ENCODE measurements around the gene NBEAL2.
A peak's percentile ranks its signal among the peaks of the same experiment; 100 is the strongest.
"Not testable (repeated sequence)": the region's sequence is repeated elsewhere in the genome, so short reads cannot be mapped to it uniquely, and the experiment has no call there.

NBEAL2 gene

DNA sequence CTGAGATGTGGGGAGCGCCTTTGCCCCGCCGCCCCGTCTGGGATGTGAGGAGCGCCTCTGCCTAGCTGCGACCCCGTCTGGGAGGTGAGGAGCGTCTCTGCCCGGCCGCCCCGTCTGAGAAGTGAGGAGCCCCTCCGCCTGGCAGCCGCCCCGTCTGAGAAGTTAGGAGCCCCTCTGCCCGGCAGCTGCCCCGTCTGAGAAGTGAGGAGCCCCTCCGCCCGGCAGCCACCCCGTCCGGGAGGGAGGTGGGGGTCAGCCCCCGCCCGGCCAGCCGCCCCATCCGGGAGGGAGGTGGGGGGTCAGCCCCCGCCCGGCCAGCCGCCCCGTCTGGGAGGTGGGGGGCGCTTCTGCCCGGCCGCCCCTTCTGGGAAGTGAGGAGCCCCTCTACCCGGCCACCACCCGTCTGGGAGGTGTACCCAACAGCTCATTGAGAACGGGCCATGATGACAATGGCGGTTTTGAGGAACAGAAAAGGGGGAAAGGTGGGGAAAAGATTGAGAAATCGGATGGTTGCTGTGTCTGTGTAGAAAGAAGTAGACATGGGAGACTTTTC lies 15.4 kb upstream of the NBEAL2 start:
- peaks cover 82% of the 10 kb centered on the region for H3K4me1 Mint-ChIP-seq
- not testable (repeated sequence) for ATAC-seq, H3K4me3 Mint-ChIP-seq, H3K27me3 Mint-ChIP-seq, H3K27ac Mint-ChIP-seq, DNase-seq, H3K9me3 Mint-ChIP-seq
- H3K36me3 Mint-ChIP-seq (ENCODE audit: low read depth), result peaks cover 32% of the 10 kb centered on the region

- Mint-ChIP-seq H3K9me3 (no peaks in the 10 kb centered on the region), H3K4me3 (no peak overlapping the region), H3K27ac (peak overlapping the region; percentile 73), H3K4me1 (peaks cover 82% of the 10 kb centered on the region), H3K36me3 (ENCODE audit: low read depth) (peaks cover 40% of the 10 kb centered on the region), H3K27me3 (no peaks in the 10 kb centered on the region)
- DNase-seq, result no peak
- peak; percentile 64 for ATAC-seq
Measured at GRCh38 chr3:46965151-46965550, 14.3 kb upstream of the NBEAL2 start.

DNA sequence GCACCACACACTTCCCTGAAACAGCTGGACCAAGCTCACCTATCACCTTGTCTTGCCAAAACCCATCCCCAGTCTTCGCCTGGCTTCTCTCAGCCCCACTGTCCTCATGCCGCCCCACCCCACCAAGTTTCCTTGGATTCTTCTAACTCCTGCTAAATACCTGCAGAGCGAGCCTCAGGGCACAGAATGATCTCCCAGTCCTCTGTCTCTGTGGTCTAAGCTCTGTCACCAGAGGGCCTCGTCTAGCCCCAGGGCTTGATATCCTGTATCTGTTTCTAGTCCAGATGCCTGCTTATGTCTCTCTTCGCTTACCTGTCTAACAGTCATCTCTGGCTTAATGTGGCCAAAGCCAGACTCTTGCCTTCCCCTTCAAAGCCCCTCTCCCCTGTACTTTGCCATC lies 12.7 kb upstream of the NBEAL2 start:
- H3K9me3 Mint-ChIP-seq, result no peaks in the 10 kb centered on the region
- H3K27me3 Mint-ChIP-seq, result no peaks in the 10 kb centered on the region
- H3K4me3 Mint-ChIP-seq, result no peak overlapping the region
- H3K4me1 Mint-ChIP-seq, result peaks cover 82% of the 10 kb centered on the region
- peak overlapping the region; percentile 50 for H3K27ac Mint-ChIP-seq
- peaks cover 40% of the 10 kb centered on the region for H3K36me3 Mint-ChIP-seq (ENCODE audit: low read depth)
- peak; percentile 11 for ATAC-seq
- no peak for DNase-seq

DNA sequence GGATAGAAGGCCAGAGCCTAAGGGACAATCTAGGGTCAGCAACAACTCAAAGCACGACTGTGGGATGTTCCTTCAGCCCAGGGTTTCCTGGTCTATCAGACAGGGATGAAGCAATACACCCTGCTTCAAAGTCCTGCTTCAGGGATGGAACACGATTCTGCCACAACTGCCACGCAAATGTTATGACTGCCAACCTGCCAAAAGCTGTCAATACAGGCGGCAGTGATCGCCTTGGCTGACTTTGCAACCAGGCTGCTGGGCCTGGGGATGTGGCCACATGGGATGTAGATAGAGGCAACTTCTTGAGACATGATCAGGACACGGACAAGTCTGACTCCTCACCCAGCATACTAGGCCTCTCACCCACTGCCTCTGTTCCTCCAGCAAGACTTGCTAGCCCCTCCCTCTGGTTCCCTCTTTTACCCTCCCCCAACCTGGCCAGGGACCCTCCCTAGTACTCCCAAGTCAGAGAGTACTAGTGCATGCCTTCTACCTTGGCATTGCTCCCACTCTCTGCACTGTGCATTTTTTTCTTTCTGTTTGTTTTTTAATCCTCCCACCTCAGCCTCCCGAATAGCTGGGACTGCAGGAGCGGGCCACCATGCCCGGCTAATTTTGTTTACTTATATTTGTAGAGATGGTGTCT lies 10.6 kb upstream of the NBEAL2 start:
- DNase-seq, result no peak
- Mint-ChIP-seq H3K36me3 (ENCODE audit: low read depth) (peaks cover 42% of the 10 kb centered on the region), H3K4me1 (peaks cover 90% of the 10 kb centered on the region), H3K27ac (no peak overlapping the region), H3K27me3 (no peaks in the 10 kb centered on the region), H3K4me3 (no peak overlapping the region), H3K9me3 (no peaks in the 10 kb centered on the region)
- no peak for ATAC-seq

GRCh38 chr3:46970391-46971091 lies 8.9 kb upstream of the NBEAL2 start:
- DNase-seq (no peak), ATAC-seq (no peak)
- no peak overlapping the region for H3K4me3 Mint-ChIP-seq
- H3K27me3 Mint-ChIP-seq, result no peaks in the 10 kb centered on the region
- H3K9me3 Mint-ChIP-seq, result no peaks in the 10 kb centered on the region
- H3K4me1 Mint-ChIP-seq, result peaks cover 96% of the 10 kb centered on the region
- peaks cover 52% of the 10 kb centered on the region for H3K36me3 Mint-ChIP-seq (ENCODE audit: low read depth)
- H3K27ac Mint-ChIP-seq, result peak overlapping the region; percentile 46

GRCh38 chr3:46971151-46971550 lies 8.3 kb upstream of the NBEAL2 start:
- H3K27me3 Mint-ChIP-seq, result no peaks in the 10 kb centered on the region
- peaks cover 51% of the 10 kb centered on the region for H3K36me3 Mint-ChIP-seq (ENCODE audit: low read depth)
- H3K9me3 Mint-ChIP-seq, result no peaks in the 10 kb centered on the region
- ATAC-seq (no peak), DNase-seq (no peak)
- peak overlapping the region; percentile 77 for H3K27ac Mint-ChIP-seq
- H3K4me1 Mint-ChIP-seq, result peaks cover 94% of the 10 kb centered on the region
- H3K4me3 Mint-ChIP-seq, result peak overlapping the region; percentile 67

DNA sequence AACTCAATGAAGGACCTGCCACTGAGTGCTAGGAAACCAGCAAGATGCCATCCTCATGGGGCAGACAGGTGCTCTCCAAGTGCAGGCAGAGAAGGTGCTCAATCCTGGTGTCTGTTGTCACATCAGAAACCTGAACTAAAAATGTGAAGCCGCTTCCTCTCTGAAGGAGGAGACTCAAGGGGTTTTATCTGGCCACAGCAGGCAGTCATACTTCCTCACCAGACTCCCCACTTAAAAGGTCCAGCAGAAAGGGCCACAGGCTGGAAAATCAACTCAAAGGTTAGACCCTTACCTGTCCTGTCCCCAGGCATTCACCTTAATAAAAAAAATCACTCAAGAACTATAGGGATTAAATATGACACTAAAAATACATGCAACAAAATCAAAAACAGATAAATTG lies 7.7 kb upstream of the NBEAL2 start:
- no peak for ATAC-seq
- H3K27ac Mint-ChIP-seq, result peak overlapping the region; percentile 77
- H3K27me3 Mint-ChIP-seq, result peaks cover 5% of the 10 kb centered on the region
- H3K4me3 Mint-ChIP-seq, result peak overlapping the region; percentile 67
- peaks cover 93% of the 10 kb centered on the region for H3K4me1 Mint-ChIP-seq
- H3K9me3 Mint-ChIP-seq, result no peaks in the 10 kb centered on the region
- DNase-seq, result no peak
- H3K36me3 Mint-ChIP-seq (ENCODE audit: low read depth), result peaks cover 56% of the 10 kb centered on the region

- Mint-ChIP-seq H3K27ac (peak overlapping the region; percentile 77), H3K4me3 (peak overlapping the region; percentile 67), H3K36me3 (ENCODE audit: low read depth) (peaks cover 50% of the 10 kb centered on the region), H3K9me3 (no peaks in the 10 kb centered on the region), H3K27me3 (peaks cover 5% of the 10 kb centered on the region), H3K4me1 (peaks cover 91% of the 10 kb centered on the region)
- DNase-seq, result no peak
- ATAC-seq, result peak; percentile 12
Measured at GRCh38 chr3:46972396-46972795, 7.1 kb upstream of the NBEAL2 start.

DNA sequence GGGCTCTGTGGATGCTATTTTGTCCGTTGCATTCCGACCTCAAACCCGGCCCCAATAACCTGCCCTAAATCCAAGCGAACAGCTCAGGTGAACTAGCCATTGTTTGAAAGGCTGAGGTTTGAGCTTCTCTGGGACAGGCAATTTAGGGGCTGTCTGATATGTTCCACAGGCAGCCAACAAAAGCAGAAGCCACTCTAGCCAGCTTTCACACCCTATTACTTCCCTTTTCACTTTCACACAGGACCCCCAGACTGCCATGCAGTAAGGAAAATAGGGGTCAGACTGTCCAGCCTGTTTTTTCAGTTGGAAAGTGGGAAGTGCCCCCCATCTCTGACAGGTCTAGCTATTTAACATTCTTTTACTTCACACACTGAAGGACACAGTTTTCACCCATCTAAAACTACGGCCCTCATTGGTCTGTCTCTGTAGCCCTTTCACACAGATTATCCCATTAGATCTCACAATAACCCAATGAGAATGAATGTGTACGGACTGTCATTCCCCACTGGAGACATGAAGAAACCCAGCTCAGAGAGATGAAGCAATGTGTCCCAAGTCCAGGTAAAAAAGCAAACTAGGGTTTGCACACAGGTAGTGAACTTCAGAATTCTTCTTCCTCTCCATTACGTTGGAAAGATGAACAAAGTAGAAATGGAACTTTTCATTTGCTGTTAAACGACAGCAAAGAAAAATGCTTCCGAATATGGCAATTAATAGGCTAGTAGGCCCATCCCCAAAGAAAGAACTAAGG lies 4.9 kb upstream of the NBEAL2 start:
- no peaks in the 10 kb centered on the region for H3K9me3 Mint-ChIP-seq
- peak overlapping the region; percentile 100 for H3K4me3 Mint-ChIP-seq
- peaks cover 5% of the 10 kb centered on the region for H3K27me3 Mint-ChIP-seq
- H3K36me3 Mint-ChIP-seq (ENCODE audit: low read depth), result peaks cover 47% of the 10 kb centered on the region
- H3K4me1 Mint-ChIP-seq, result peaks cover 87% of the 10 kb centered on the region
- DNase-seq (no peak), ATAC-seq (no peak)
- H3K27ac Mint-ChIP-seq, result peak overlapping the region; percentile 74

- Mint-ChIP-seq H3K4me3 (peak within 1 kb of the TSS; percentile 100), H3K36me3 (ENCODE audit: low read depth) (peaks cover 34% of the 10 kb centered on the region), H3K27me3 (peaks cover 5% of the 10 kb centered on the region), H3K4me1 (peaks cover 79% of the 10 kb centered on the region), H3K27ac (peak within 1 kb of the TSS; percentile 100), H3K9me3 (no peaks in the 10 kb centered on the region)
- ATAC-seq (peak; percentile 78), DNase-seq (peak; percentile 88)
Measured at GRCh38 chr3:46976326-46977190, 2.9 kb upstream of the NBEAL2 start, which contains the start of gene CCDC12. CCDC12 (minus strand) TSS chr3:46976745; CDS start chr3:46976732, 13 bp downstream.

DNA sequence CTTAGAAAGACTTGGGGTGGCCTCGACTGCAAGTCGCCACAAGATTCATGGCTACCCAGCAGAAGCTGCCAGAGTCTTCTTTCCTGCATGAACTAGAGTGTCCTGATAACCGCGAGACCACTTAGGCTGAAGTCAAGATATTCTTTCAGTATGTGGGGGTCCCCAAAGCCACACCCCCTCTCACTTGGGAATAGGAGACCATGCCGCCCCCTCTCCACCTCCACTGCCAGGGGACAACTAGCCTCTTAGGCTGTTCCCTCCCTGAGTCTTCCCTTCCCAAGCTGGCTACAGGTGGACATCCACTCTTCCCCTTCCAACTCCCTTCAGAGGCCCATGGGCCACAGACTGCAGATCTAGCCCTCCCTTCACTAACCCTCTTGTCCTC lies 1.7 kb upstream of the NBEAL2 start:
- Mint-ChIP-seq H3K27ac (peak overlapping the region; percentile 100), H3K4me1 (peaks cover 73% of the 10 kb centered on the region), H3K9me3 (no peaks in the 10 kb centered on the region), H3K4me3 (peak overlapping the region; percentile 100), H3K27me3 (peaks cover 5% of the 10 kb centered on the region), H3K36me3 (ENCODE audit: low read depth) (peaks cover 21% of the 10 kb centered on the region)
- no peak for DNase-seq
- ATAC-seq, result no peak

GRCh38 chr3:46978381-46978780 lies 1.1 kb upstream of the NBEAL2 start:
- H3K36me3 Mint-ChIP-seq (ENCODE audit: low read depth), result peaks cover 19% of the 10 kb centered on the region
- peak overlapping the region; percentile 100 for H3K4me3 Mint-ChIP-seq
- DNase-seq, result no peak
- peaks cover 70% of the 10 kb centered on the region for H3K4me1 Mint-ChIP-seq
- peaks cover 5% of the 10 kb centered on the region for H3K27me3 Mint-ChIP-seq
- H3K9me3 Mint-ChIP-seq, result no peaks in the 10 kb centered on the region
- peak overlapping the region; percentile 79 for H3K27ac Mint-ChIP-seq
- no peak for ATAC-seq

DNA sequence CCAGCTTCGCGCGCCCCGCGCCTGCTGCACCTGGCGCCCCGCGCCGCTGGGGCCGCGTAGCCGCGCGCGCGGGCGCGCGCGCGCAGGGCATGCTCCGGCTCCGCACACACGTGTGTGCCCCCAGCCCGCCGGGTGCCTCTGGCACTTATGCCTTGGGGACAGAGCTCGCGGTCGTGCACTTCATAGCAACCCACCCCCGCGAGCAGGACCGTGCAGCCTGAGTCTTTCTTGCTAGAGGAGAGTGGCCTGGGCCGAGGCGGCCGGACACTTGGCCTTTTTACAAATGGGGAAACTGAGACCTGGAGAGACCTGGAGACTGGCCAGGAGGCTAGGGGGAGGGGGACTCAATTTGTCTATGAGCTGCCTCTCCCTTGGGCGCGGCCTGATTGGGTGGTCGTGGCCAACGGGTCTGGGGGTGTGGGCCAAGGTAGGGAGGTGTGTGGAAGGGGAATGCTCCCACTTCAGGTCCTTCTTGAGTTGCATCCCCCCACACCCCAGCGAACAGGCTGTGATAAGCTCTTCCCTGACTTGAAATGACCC lies 562 bp downstream of the NBEAL2 start:
- Mint-ChIP-seq H3K4me3 (peak overlapping the region; percentile 85), H3K9me3 (no peaks in the 10 kb centered on the region), H3K27me3 (peaks cover 5% of the 10 kb centered on the region), H3K27ac (peak overlapping the region; percentile 39), H3K36me3 (ENCODE audit: low read depth) (peaks cover 7% of the 10 kb centered on the region), H3K4me1 (peaks cover 61% of the 10 kb centered on the region)
- peak; percentile 3 for ATAC-seq
- no peak for DNase-seq
